Measurements from ENCODE around the gene RASEF.

DNA sequence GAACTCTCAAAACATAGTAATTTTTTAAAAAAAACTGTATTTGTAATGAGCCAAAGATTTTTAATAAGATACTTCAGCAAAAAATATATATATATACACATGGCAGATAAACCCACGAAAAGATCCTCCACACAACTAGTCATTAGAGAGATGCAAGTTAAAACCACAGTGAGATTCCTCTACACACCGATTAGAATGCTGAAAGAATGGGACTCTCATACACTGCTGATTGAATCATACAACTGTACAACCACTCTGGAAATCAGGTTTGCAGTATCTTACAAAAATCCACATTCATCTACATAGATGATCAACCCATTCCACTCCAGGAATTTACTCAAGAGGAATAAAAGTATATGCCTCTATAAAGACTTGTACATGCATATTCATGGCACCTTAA lies 43.7 kb downstream of the RASEF start:
- TF ChIP-seq GATA2 (IDR thresholded peaks at IDR 0.05; ENCODE audit: low read depth, low read length) (no peak), GATA3 (IDR thresholded peaks at IDR 0.05; ENCODE audit: low read depth, low read length) (no peak)

All from SH-SY5Y (cell line).